GM19372 (cell line): Measurements from ENCODE around the gene ACSS3.
"Not testable (repeated sequence)": the region's sequence is repeated elsewhere in the genome, so short reads cannot be mapped to it uniquely, and the experiment has no call there.

Experiments used
- ATAC-seq: cut with Tn5 transposase; IDR thresholded peaks from one replicate; pipeline ENCODE4 v1.9.1; 2021; ENCODE audit warnings: mild to moderate bottlenecking, low read depth, moderate library complexity; ENCODE audit not compliant: unreplicated experiment

The ACSS3 gene, protein sequence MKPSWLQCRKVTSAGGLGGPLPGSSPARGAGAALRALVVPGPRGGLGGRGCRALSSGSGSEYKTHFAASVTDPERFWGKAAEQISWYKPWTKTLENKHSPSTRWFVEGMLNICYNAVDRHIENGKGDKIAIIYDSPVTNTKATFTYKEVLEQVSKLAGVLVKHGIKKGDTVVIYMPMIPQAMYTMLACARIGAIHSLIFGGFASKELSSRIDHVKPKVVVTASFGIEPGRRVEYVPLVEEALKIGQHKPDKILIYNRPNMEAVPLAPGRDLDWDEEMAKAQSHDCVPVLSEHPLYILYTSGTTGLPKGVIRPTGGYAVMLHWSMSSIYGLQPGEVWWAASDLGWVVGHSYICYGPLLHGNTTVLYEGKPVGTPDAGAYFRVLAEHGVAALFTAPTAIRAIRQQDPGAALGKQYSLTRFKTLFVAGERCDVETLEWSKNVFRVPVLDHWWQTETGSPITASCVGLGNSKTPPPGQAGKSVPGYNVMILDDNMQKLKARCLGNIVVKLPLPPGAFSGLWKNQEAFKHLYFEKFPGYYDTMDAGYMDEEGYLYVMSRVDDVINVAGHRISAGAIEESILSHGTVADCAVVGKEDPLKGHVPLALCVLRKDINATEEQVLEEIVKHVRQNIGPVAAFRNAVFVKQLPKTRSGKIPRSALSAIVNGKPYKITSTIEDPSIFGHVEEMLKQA

DNA sequence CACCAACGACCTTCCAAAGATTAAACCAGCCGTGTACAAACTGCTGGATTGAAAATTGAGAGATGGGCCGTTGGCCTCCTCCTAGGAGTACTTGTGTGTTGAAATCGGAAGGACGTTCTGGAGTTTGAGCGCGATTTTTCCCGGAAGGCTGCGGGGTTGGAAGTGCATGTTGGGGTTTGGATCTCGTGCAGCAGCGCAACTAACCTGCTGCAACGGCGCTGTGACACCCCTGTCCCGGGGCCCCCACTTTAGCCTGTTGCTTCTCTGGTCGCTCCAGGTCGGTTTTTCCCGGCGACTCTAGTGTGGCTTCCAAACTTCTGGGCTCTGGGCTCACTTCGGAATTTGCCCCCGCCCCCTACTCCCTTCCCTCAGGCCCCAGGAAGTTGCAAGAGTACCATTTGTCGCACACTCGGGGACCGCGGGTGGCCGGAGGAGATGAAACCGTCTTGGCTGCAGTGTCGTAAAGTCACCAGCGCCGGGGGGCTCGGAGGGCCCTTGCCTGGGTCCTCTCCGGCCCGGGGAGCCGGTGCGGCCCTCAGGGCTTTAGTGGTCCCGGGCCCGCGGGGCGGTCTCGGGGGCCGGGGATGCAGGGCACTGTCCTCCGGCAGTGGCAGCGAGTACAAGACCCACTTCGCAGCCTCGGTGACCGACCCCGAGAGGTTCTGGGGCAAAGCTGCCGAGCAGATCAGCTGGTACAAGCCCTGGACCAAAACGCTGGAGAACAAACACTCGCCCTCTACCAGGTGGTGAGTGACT lies at the start of gene ACSS3:
Gene ACSS3, plus strand, starts transcription at position 394 of the 756 bp plus-strand sequence. Its CDS starts 42 bp downstream, at position 436.
- no peak for ATAC-seq

DNA sequence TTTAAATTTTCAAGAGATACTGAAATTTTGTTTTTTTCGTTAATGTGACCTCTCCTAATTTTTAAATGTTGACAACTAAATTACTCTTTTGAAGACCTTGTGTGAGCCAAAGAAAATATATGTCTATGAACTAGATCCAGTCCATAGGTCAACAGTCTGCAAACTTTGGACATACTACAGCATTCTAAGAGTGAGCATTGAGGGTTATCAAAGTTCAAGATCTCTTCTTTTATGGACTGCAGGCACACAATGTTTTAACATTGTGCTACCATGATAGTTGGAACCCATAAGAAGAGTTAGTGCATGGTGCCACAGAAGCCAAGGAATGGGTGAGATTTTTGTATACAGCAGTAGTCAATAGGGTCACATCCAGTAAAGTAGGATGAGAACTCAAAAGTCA lies 43.0 kb upstream of the ACSS3 start:
- ATAC-seq: no peak

DNA sequence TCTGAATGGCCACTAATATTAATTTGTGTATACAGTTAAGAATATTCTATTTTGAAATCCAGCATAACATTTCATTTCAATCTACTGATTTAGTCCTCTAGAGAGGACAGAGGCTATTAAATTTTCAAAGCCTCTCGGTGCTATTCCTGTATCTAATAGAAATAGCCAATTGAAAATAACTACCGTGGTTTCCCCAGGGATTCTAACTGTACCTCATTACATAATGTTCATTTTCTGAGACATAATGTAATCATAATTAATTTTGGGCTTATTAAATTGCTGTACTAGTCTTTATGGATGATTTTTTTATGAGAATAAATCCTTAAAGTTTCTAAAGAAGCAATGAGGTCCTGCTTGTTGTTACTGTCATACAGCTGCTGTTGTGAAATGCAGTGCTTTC lies 38.6 kb upstream of the ACSS3 start:
- no peak for ATAC-seq

DNA sequence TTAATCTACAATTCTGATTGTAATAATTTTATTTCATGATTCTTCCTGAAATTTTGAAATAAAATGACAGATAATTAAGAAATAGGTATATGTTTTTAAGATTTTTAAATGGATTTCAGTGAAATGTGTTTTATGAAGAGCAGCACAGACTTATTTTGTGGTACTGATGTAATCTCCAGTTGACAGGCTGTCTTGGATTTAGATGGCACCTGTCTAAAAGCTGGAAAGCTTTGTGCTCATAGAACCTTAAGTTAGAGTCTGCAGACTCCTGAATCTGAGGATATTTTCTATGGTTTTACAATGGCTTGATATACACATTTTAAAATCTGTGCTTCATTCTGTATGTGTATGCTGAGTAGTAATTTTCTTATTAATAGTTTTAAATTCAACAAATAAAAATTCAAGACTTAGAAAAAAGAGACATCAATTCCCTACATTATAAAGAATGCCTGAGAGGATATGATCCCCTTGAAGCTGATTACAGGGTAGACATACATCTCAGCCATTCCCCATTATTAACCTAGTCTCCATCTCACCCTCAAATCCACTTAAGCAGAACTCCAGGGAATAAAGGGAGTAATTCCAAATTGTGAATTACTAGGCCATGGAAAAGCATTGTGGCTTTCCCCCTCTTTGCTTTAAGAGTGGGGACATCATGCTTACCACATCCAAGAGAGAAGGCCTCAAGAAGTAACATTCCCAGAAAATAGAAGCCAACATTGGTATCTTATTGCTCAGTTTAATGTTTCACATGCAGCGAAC lies 33.7 kb upstream of the ACSS3 start:
- ATAC-seq: no peak

DNA sequence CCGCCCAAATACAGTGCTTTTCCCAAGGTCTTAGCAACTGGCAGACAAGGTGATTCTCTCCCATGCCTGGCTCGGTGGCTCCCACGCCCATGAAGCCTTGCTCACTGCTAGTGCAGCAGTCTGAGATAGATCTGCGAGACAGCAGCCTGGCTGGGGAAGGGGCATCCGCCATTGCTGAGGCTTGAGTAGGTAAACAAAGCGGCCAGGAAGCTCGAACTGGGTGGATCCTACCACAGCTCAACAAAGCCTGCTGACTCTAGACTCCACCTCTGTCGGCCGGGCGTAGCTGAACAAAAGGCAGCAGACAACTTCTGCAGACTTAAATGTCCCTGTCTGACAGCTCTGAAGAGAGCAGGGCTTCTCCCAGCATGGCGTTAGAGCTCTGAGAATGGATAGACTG lies 12.9 kb upstream of the ACSS3 start:
- not testable (repeated sequence) for ATAC-seq

DNA sequence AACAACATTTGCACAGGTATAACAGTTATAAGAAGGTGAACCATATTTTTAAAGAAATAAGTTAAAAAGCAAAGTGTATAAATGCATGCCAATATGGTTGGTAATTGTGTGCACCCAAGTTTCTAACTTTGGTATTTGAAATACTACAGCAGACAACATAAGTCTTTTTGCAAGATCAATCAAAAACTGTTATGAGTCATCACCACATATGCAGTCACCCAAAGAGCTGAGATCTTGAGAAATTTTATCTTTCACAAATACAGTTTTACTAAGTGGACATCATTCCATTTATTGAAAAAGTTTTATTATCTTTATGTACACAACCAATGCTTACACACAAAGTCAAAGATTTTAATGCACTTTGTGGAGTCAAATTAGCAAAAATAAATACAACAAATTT lies 7.0 kb upstream of the ACSS3 start:
- ATAC-seq: no peak

DNA sequence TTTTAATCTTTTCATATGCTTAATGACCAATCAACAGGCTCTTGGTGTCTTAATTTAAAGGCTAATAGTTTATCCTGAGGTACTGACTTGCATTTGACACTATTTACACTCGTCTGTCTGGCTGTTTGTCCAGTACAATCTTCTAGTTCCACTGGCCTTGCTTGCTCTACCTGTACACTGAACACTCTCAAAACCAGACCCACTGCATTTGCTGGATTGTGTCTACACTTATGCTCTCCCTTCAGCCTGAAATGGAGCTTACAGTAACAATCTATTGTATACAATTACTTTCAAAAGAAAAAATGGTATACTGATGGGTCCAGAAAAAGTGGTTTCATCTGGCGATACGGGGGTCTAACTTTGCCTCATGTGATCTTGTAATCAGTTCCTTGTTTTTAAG lies 2.3 kb upstream of the ACSS3 start:
- ATAC-seq: no peak

DNA sequence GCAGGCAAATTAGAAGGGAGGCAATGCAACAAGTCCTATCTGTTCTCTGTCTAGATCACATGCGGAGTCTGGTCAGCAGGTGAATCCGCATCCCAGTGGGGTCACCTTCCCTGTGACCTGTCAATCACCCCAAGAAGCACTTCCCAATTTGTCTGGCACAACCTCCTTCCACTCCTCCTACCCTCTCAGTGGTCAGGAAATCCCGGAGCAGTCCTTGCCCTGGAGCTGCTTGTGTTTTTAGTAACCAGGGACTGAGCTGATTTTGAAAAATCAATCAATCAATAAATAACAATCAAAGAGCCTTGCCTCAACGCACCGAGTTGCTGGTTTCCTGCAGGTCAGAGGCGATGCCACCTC lies 572 bp upstream of the ACSS3 start:
- no peak for ATAC-seq

DNA sequence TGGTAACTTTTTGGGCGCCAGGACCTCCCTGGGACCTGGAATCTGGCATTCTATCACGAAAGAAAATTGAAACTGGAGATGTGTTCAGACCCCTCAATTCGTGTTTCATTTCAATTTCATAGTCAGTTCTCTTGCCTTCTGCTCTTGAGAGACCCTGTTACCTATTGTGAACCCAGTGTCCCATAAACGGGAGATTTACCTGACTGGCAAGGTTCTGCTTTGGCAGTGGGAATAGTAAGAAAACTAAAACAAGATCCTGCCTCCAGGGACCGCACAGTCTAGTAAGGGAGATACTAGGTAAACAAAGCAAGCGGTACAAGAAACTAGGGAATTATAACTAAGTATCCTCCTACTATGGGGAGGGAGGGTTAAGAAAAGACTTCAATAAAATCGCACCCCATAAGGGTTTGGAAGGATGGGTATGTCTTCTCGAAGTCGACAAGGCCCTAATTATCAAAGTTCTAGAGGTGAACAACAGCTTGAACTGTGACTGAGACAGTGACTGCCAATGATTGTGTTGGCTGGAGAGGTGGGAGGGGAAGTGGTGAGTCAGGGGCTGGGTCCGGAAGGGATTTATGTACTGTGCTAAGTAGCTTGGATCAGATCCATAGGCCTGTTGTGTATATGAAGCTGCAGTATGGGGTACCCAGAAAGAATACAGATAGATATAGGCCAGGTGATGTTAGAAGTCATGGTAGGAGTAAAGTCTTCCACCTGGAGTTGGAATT lies 754 bp downstream of the ACSS3 start:
- ATAC-seq: no peak

DNA sequence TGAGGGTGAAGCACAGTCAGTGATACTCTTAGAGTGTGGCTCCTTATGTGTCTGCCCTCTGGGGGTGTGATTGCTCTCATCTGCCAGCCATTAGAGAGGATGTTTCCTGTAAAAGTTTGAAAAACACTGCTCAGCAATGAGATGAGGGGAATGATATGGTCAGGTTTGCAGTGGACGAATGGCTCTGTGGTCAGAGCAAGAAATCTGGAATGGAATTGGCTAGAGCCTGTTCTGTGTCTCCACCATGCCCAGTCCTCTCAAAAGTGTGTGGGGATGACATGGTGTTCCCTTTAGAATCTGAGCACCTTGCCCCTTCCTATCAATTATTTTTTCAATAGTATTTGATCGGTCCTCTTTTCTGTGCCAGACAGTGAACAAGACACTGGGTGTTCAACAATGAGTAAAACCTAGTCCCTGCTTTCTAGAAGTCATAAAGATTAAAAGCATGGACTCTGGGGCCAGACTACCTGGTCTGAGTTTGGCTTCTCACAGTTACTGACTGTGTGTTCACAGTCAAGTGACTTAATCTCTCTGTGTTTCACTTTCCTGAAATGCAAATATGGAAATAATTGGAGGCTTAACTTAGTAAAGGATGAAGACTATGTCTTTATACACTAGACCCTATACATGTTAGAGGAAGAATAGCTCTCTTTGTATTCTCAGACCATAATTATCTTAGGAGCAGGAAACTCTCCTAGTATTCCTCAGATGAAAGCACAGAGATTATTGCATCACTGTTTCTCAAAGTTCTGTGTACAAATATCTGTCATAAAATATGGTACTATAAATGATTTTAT lies 1.6 kb downstream of the ACSS3 start:
- ATAC-seq: no peak

DNA sequence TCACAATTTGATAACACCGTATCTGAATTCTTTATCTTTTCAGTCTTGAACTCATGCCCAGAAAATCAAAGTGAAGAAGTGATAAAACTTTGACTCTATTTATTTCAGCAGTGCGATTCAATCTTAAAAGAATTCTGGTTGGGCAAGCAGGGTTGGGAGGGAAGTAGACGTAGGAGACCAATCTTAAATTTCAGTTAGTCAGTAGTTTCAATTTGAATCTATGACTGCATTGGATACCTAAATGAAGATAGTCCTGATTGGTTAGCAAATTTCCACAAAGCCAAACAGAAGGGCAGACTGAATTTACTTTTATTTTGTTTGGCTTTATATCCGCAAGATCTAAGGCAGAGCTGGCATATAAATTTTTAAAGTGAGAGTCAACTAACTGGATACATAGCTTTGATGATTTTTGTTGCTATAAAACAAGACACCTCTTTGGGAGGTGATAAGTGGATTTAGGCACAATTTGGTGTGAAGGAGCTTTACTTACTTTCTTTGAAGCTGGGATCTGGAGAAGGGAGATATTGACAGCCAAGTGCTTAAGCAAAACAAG lies 2.6 kb downstream of the ACSS3 start:
- no peak for ATAC-seq

DNA sequence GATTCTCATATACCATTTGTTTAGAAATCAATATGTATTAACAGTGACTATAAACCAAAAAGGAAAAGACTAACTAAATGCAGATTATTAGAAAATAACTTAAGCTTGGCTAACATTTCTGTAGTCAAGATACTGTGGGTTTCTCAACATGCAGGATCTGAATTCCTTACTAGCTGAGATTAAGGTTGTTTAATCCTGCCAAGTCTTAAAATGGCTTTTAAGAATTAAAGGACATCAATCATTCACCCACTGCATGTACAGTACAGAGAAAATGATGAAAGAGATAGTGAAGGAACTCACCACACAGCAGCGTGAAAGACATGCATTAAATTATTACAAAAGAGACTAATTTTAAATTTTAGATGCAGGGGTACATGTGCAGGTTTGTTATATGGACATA lies 3.8 kb downstream of the ACSS3 start:
- no peak for ATAC-seq

DNA sequence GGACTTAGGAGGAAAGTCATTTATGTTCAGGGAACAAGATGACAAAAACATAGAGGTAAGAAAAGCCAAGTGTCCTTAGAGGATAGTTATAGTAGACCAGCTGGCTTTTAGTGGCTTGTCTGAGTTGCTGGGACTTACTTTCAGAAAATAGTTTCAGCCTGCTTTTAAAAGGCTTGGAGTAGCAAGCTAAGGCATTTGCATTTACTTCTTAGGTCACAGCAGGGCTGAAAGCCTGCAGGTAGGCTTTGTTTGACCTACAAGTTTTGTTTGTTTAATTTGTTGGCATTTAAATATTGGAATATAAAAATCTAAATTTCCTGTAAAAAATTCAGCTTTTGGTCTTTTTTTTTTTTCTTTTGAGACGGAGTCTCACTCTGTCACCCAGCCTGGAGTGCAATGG lies 5.1 kb downstream of the ACSS3 start:
- no peak for ATAC-seq

DNA sequence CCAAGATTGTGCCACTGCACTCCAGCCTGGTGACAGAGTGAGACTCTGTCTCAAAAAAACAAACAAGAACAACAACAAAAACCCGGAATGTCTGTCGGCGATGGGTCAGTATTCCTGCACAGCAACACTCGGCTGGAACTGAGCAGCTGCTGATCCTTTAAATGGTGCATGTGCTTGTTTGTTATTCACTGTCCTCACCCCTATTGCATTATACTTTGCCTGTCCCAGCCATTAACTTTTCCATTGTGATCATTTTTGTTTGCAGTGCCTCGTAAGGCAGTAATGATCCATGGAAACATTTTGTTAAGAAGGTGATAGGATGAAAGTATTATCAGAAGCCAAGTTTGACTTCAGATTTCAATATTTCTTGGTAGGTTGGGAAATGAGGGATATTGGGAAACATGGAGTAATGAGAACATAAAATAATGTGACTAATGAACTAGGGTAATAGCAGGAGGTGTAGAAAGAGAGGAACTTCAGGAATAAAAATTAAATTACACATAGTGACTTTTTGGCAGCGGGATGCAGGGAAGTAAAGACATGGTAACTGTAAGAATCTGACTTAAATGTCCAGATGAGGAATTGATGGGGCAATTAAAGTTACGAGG lies 6.1 kb downstream of the ACSS3 start:
- ATAC-seq: no peak

DNA sequence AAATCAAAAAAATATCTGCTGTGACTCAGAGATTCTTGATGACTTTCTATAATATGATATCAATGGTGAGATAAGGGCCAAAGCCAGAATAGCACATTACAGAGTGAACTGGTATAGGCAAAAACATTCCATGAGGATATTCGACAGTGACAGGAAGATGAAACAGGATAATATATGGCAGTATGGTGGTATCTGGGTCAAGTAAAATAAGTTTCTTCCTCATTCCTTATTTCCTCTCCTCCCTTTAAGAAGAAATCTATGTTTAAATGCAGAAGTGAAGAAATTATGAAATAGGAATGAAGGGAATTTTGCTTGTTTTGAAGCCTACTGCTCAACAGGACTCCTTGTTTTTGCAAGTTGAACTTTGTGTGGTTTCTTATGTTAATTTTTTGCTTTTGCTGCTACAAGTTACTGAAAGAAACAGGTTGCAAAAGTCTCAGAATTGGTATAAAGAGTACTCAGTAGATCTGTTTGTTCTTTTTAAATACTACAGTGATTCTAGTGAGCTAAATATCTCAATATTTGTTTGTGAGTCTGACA lies 7.0 kb downstream of the ACSS3 start:
- ATAC-seq: no peak

DNA sequence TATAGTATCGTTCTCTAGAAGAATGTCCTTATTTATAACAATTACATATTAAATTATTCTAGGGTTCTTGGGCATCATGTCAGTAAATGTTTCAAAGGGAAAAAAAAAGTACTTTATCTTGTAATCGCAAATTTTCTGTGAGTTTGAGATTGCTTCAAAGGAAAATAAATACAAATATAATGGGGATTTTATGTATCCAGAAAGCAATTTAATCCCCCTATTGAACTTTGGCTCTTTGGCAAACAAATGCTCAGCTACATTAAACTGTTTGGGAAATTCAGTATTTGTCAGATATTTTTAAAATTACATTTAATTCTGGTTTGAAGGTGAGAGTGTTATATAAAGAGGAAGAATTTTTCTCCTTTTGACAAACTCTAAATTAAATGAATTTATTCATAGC lies 8.0 kb downstream of the ACSS3 start:
- ATAC-seq: no peak

DNA sequence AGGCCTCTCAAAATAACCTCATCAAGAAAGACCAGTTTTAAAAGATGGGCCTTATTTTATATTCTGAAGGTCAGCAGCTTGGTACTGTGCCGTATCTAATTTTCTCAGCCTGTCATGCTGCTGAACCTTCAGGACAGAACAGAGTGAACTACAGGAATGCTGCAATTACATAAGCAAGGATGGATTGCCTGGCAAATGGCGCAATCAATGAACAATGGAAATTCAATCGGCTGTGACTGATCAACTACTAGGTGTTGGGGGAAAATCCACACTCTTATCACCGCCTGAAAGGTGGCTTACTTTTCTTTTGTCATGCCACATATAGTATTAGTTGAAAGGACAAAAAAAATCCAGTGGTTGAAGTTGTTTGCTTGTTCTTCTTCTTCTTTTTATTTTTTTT lies 8.5 kb downstream of the ACSS3 start:
- ATAC-seq: no peak

DNA sequence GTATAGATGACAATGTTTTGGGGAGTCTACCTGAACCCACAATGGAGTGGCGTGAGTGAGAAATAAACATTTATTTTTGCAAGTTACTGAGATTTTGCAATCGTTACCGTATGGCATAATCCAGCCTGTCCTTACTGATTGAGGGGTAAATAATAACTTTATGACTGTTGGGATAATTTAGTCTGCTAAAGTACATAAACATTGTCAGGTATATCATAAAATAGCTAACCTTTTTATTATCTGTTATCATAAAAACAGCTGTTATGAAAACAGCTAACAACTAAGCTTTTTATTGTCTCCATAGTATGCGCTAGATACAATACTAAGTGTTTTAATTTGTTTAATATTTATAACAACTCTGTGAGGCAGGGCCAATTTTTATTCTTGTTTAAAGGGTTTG lies 10.3 kb downstream of the ACSS3 start:
- no peak for ATAC-seq
